ENCODE results near the gene HMOX1. TPM values are rescaled to one million over a fixed set of nuclear protein-coding genes. Genes with fewer than 3 reads are reported as not detected.

Gene HMOX1
- polyA plus RNA-seq, 1 donor from 2014 or later, result not detected

DNA sequence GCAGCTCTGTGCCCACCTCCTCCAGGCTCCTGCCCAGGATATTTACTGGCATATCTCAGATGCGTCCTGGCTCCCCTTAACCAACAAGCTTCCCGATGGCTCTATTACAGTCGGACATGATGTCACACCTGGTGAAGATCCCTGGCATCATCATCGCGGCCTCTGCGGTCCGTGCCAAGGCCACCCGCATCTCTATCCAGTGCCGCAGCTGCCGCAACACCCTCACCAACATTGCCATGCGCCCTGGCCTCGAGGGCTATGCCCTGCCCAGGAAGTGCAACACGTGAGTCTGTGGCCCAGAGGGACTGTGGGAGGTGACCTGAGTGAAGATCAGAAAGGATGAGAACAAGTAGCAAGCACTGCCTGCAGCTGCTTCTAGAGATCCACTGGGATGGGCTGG lies 25.5 kb downstream of the HMOX1 start:
- H3K27ac ChIP-seq (ENCODE audit: low read length), result no peak overlapping the region
- H4K20me1 ChIP-seq (ENCODE audit: insufficient read depth), result no peaks in the 10 kb centered on the region
- no peak overlapping the region for H3K9ac ChIP-seq (ENCODE audit: low read length)
- H3K27me3 ChIP-seq (ENCODE audit: insufficient read depth, low read depth, low read length), result no peaks in the 10 kb centered on the region
- no peaks in the 10 kb centered on the region for H3K36me3 ChIP-seq (ENCODE audit: insufficient read depth, low read length)
- H2AFZ ChIP-seq (ENCODE audit: low read depth, low read length), result no peak overlapping the region
- H3K9me3 ChIP-seq (ENCODE audit: low read length), result no peaks in the 10 kb centered on the region
- H3K79me2 ChIP-seq (replicated peaks; ENCODE audit: insufficient read depth, low read length), result no peaks in the 10 kb centered on the region
- TF ChIP-seq CTCF (IDR thresholded peaks at IDR 0.05; ENCODE audit: poor library complexity, severe bottlenecking), result no peak
- no peak overlapping the region for H3K4me2 ChIP-seq (ENCODE audit: low read length)
- H3K4me3 ChIP-seq (ENCODE audit: low read length), result no peak overlapping the region
- H3K9me2 ChIP-seq (ENCODE audit: insufficient read depth, low read length), result no peaks in the 10 kb centered on the region
- no peaks in the 10 kb centered on the region for H3F3A ChIP-seq (ENCODE audit: insufficient read depth, low read length, poor library complexity, severe bottlenecking)

DNA sequence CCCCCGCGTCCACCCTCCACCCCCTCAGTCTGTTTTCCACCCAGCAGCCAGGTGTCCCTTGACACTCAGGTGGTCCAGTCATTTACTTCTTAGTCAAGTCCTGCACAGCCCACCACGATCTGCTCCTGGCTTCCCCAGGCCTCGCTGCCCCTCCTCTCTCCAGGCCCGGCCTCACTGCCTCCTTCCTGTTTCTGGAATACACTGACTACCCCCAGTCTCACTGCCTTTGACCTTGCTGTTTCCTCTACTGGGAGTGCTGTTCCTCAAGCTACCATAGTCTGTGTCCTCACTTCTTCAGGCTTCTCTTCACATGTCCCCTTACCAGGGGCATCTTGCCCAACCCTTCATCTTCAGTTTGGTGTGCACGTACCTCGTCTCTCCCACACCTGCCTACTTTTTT lies 26.5 kb downstream of the HMOX1 start:
- Histone ChIP-seq H3F3A (ENCODE audit: insufficient read depth, low read length, poor library complexity, severe bottlenecking) (no peaks in the 10 kb centered on the region), H3K79me2 (replicated peaks; ENCODE audit: insufficient read depth, low read length) (no peaks in the 10 kb centered on the region), H3K4me2 (ENCODE audit: low read length) (no peak overlapping the region), H3K4me3 (ENCODE audit: low read length) (no peak overlapping the region), H3K9me2 (ENCODE audit: insufficient read depth, low read length) (no peaks in the 10 kb centered on the region), H4K20me1 (ENCODE audit: insufficient read depth) (no peaks in the 10 kb centered on the region), H2AFZ (ENCODE audit: low read depth, low read length) (no peak overlapping the region), H3K27me3 (ENCODE audit: insufficient read depth, low read depth, low read length) (no peaks in the 10 kb centered on the region), H3K9ac (ENCODE audit: low read length) (no peak overlapping the region), H3K36me3 (ENCODE audit: insufficient read depth, low read length) (no peaks in the 10 kb centered on the region), H3K27ac (ENCODE audit: low read length) (no peak overlapping the region), H3K9me3 (ENCODE audit: low read length) (no peaks in the 10 kb centered on the region)
- no peak for TF ChIP-seq POLR2AphosphoS5 (IDR thresholded peaks at IDR 0.05)
- no peak for TF ChIP-seq TAF1 (IDR thresholded peaks at IDR 0.05; ENCODE audit: low read depth)
- no peak for TF ChIP-seq CTCF (IDR thresholded peaks at IDR 0.05; ENCODE audit: poor library complexity, severe bottlenecking)
- TF ChIP-seq EP300 (conservative IDR thresholded peaks at IDR 0.05; ENCODE audit: poor library complexity, severe bottlenecking), result no peak
- TF ChIP-seq EZH2 (IDR thresholded peaks at IDR 0.05; ENCODE audit: borderline replicate concordance, insufficient read depth, low read length, poor library complexity, severe bottlenecking), result no peak
- TF ChIP-seq MXI1 (conservative IDR thresholded peaks at IDR 0.05; ENCODE audit: poor library complexity, severe bottlenecking), result no peak
- no peak for TF ChIP-seq SMC3 (conservative IDR thresholded peaks at IDR 0.05; ENCODE audit: poor library complexity)
- TF ChIP-seq REST (IDR thresholded peaks at IDR 0.05; ENCODE audit: borderline replicate concordance), result no peak
- no peak for TF ChIP-seq RAD21 (conservative IDR thresholded peaks at IDR 0.05)
